LNCAP (cell line): ENCODE results near the gene SLC66A1.

Source experiments
- CTCF ChIP-seq: fragments of 450-650 bp; IDR thresholded peaks from 2 replicates; pipeline ENCODE4 v1.5.1; 2017; ENCODE audit warnings: mild to moderate bottlenecking

SLC66A1 gene

DNA sequence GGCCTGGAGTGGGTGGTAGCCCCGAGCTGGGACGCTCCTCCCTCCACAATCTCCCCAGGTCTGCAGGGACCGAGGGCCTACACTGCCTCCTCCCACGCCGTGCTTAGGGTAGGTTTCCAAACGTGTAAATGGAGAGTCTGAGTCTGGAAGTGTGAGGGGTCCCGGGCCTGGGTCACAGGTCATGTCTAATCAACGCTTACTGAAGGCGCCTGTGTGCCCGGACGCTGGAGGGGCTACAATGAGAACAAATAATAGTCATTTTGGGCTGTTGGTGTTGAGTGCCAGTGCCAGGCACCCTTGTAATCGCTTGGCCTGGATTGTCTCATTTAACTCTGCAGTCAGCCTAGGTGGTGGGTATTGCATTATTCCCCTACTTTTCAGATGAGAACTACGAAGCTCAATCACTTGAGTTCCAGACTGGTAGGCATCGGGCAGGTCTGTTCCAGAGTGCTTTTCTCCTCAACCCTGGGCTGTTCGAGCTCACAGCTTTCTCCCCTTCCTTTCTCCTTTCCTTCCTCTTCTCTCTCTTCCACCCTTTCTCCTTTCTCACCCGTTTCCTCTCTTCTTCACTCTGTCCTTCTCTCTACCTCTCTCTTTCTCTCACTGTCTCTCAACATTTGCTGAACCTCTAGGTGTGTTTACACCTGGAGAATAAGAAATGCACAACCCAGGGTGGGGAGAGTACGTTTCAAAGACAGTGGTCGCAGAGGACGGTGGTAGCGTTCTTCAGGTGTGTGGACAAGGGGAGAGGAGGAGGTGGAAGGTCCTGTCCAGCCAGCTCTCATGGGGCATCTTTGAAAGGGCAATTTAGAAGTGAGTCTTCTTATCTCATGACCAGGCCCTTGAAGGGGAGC, 883 bp downstream of the SLC66A1 start:
- no peak for TF ChIP-seq CTCF

GRCh38 chr1:19313636-19313959, 1.5 kb downstream of the SLC66A1 start:
- no peak for TF ChIP-seq CTCF

DNA sequence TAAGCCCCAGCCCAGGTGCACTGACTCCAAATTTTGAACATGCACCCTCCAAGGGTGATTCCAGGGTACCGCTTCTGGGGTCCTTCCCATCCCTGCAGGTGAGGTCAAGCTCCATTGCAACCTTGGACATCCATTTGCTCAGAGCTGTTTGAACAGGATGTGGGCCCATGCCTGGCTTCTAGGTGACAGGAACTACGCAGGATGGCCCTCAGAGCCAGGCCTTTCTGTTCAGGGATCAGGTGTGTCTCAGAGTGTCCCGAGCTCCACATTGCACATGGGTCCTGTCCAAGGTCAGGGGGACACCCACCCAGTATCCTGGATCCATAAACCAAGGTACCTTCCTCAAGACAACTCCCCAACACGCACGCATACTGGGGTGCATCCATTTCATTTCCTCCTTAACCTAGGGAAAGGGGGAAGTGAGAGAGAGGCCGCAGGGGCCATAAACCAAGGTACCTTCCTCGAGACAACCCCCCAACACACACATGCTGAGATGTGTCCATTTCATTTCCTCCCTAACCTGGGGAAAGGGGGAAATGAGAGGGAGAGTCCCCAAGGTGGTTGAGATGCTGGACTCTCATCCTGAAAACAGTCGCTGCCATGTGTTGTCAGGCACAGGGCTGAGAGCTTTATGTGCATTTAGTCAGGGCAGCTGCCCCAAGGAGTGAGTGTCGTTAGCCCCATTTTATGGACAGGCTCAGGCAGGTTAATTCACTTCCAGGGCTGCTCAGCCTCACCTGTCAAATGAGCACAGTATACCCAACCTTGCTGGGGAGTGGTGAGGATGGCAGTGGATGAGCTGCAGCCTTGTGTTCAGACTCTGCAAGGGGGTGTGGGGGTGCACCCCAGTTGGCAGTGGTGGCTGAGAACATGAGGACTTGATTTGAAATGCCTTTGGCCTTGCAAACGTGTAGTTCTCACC, 2.1 kb downstream of the SLC66A1 start:
- no peak for TF ChIP-seq CTCF

GRCh38 chr1:19315378-19316198, 3.5 kb downstream of the SLC66A1 start:
- TF ChIP-seq CTCF, result no peak

DNA sequence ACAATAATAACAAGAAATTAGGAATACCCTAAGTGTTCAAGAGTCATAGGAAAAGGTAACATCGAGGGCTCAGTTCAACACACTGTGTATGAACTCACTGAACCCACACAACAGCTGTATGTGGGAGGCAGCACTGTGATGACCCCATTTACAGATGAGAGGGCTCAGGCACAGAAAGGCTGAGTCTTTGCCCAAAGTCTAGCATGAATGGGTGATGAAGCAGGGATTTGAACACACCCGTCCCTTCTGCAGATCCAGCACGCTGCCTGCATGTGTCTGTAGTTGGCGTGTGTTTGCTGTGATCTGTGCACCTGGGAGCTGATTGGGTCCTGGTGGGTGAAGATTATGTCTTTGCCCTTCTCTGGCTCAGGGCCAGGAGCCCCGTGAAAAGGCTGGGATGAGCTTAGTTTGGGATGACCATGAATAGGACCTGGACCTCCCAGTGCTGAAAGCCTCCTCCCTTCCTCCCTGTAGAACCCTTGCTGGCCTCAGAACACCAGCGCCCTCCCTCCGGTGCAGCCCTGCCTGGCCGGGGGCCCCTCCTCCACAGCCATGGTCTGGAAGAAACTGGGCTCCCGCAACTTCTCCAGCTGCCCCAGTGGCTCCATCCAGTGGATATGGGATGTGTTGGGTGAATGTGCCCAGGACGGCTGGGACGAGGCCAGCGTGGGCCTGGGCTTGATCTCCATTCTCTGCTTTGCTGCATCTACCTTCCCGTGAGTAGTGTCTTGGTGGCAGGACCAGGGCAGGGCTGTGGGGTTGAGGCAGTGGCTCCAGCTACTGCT, 5.2 kb downstream of the SLC66A1 start:
- no peak for TF ChIP-seq CTCF

DNA sequence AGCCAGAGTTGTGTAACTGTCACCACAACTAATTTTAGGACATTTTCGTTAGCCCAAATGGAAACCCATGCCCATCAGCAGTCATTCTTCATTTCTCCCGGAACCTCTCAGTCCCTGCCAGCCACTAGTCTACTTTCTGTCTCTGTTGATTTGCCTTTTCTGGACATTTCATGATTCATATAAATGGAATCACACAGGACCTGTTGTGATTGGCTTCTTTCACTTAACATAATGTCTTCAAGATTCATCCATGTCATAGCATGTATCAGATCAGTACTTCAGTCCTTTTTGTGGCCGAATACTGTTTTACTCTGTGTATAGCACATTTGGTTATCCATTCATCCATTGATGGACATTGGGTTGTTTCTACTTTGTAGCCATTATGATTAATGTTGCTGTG, 7.1 kb downstream of the SLC66A1 start:
- TF ChIP-seq CTCF, result no peak
